ENCODE measurements around the gene ARL1.

- no peak for TF ChIP-seq EZH2 (IDR thresholded peaks at IDR 0.05)
- no peak for TF ChIP-seq POLR2A (IDR thresholded peaks at IDR 0.05; ENCODE audit: borderline replicate concordance, extremely low read depth, insufficient read depth, insufficient read length)
- TF ChIP-seq CTCF (IDR thresholded peaks at IDR 0.05 in 2 of 3, conservative IDR thresholded peaks at IDR 0.05 in 1 of 3; ENCODE audit: borderline replicate concordance in 1 of 3, insufficient read depth in 1 of 3, low read depth in 2 of 3, low read length in 2 of 3), result no peak
- no peak for TF ChIP-seq POLR2AphosphoS5 (IDR thresholded peaks at IDR 0.05; ENCODE audit: low read depth, low read length)
- TF ChIP-seq CEBPB (IDR thresholded peaks at IDR 0.05; ENCODE audit: low read depth), result no peak
- TF ChIP-seq EZH2phosphoT487 (IDR thresholded peaks at IDR 0.05; ENCODE audit: borderline replicate concordance), result no peak
- TF ChIP-seq, protein P1, sequence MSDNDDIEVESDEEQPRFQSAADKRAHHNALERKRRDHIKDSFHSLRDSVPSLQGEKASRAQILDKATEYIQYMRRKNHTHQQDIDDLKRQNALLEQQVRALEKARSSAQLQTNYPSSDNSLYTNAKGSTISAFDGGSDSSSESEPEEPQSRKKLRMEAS (IDR thresholded peaks at IDR 0.05), result no peak
- TF ChIP-seq SIN3A (IDR thresholded peaks at IDR 0.05; ENCODE audit: low read depth), result no peak
- no peak for TF ChIP-seq EGR1 (IDR thresholded peaks at IDR 0.05; ENCODE audit: low read depth)
Observed at GRCh38 chr12:101455685-101456084, 48.1 kb upstream of the ARL1 start.
